HG03457 (cell line): ENCODE results near the gene CNNM3.

Source experiments
- ATAC-seq: cut with Tn5 transposase; IDR thresholded peaks from one replicate; pipeline ENCODE4 v1.9.1; 2021; ENCODE audit warnings: moderate number of reproducible peaks; ENCODE audit not compliant: unreplicated experiment

Gene CNNM3

GRCh38 chr2:96816836-96817702 lies 1.0 kb downstream of the CNNM3 start:
- ATAC-seq = no peak

GRCh38 chr2:96817882-96818281 lies 1.8 kb downstream of the CNNM3 start:
- no peak for ATAC-seq

DNA sequence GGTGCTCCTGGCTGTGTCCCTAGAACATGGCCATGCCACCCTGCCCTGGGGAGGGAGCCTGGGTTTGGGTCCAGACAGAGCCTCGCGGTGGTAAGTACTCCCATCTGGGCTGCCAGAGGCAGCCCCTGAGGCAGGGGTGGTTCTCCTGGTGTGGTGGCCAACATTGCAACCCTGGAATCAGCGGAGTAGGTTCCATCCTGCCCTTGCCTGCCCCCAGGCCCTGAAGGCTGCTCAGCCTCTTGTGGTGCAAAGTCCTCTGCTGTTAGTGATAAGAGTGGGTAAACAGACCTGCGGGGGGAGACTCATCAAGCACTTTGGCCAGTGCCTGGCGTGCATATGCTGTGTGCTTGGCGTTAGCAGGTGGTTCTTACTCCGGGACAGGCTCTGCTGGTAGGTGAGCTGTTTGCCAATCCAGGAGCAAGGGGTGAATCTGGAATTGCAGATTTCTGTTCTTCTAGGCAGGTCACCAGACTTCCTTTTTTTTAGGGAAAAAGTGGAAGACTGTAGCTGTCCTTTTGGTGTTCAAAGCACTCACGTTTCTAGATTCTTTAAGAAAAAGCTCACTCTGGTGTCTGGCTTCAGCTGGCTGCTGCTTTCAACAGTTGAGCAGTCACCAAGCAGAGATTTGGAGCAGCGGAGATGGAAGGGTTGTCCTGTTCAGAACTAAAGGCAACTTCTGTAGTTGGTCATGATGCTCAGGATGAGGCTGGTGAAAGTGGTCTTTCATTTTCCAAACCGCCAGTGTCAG lies 3.2 kb downstream of the CNNM3 start:
- no peak for ATAC-seq

- no peak for ATAC-seq
Observed at GRCh38 chr2:96819876-96820511, 3.9 kb downstream of the CNNM3 start.

- no peak for ATAC-seq
Observed at GRCh38 chr2:96821113-96821675, 5.1 kb downstream of the CNNM3 start.

DNA sequence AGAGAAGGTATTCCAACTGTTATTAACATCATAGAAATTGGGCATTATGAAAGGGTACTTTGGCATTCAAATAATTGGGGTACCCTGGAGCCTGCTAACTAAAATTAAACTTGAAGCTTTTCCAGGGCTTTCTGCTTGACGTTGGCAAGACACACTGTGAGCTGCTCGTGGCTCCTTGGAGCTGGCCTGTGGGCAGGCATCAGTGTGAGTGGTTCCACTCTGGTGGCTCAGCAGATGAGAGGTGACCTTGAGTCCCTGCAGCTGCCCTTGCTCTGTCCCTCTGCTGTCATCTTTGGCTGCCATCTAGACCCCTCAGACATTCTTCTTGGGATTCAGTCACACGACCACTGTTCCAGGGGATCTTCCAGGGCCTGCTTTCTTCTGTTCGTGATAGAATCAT lies 6.7 kb downstream of the CNNM3 start:
- no peak for ATAC-seq

GRCh38 chr2:96823198-96823597 lies 7.1 kb downstream of the CNNM3 start:
- no peak for ATAC-seq

DNA sequence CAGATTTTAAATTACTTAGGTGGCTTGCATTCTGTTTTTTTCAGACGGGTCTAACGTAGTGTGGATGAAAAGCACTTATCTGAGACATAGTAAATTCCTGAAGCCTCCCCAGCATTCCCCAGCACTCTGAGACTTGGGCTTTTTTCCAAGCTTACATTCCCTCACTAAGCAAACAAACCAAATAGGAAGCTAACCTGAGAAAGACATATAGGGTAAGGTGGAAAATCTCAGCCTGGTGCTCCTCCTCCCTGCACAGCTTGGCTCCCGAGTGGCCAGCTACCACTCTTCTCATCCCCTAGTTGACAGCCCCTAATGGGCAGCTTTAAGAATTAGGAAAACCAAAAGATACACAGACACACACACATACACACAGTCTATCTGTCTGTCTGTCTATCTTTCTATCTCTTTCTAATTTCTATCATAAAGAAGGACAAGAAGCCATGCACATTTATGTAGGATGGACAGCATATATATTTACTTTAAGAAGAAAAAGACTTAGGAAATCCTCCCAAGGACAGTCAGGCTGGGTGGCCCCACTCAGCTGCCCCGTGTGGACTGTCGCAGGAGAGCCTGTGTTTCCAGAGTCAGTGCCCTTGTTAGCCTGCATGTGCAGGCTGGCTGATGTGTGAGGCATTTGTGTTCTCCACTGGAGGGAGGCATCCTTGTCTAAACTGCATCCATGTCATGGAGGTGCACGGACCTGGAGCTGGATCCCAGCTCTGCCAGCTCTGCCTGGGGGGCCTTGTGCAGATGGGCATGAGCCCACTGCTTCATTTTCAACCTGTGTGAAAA lies 8.2 kb downstream of the CNNM3 start:
- no peak for ATAC-seq

DNA sequence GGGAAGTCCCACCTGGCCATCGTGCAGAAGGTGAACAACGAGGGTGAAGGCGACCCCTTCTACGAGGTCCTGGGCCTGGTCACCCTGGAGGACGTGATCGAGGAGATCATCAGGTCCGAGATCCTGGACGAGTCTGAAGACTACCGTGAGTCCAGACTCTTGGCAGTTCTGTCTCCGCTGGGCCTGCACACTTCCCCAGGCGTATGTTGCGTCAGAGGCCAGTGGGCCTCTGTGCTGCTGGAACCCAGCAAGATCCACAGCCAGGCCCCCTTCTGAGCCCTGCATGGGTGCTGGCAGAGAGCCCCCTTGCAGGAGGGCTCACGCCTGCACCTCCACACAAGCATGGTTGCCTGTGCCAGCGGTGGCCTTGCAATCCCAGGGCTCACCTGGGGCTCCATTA lies 9.0 kb downstream of the CNNM3 start:
- ATAC-seq = no peak

- ATAC-seq = no peak
Observed at GRCh38 chr2:96826546-96827278, 10.6 kb downstream of the CNNM3 start.

- no peak for ATAC-seq
Observed at GRCh38 chr2:96828436-96828835, 12.4 kb downstream of the CNNM3 start.

GRCh38 chr2:96828874-96829273 lies 12.8 kb downstream of the CNNM3 start:
- ATAC-seq = no peak

DNA sequence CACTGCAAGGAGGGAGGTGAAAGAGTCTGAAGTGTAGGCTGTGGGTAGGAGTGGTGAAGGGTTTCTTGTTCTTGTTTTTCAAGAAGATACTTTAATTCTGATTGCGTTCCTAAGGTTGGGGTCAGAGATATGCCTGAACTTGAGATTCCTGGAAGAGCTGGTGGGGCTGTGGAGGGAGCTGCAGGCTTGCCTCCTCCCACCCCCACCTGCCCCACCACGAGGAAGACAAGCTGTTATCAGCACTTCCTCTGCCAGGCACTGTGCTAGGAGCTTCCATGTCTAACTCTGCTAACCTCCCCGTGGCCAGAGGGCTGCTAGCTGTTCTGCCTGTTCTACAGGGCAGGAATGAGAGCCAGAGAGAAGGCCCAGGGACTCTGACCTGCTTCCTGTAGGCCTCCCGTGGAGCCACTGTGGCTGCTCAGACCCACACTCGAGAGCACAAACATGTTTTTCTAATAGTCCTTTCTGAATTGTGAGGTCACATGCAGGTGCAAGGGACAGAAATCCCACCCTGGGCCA lies 14.0 kb downstream of the CNNM3 start:
- no peak for ATAC-seq

- no peak for ATAC-seq
Observed at GRCh38 chr2:96831679-96832078, 15.6 kb downstream of the CNNM3 start.

GRCh38 chr2:96832408-96832753 lies 16.3 kb downstream of the CNNM3 start:
- no peak for ATAC-seq

GRCh38 chr2:96832754-96833507 lies 16.9 kb downstream of the CNNM3 start:
- no peak for ATAC-seq

DNA sequence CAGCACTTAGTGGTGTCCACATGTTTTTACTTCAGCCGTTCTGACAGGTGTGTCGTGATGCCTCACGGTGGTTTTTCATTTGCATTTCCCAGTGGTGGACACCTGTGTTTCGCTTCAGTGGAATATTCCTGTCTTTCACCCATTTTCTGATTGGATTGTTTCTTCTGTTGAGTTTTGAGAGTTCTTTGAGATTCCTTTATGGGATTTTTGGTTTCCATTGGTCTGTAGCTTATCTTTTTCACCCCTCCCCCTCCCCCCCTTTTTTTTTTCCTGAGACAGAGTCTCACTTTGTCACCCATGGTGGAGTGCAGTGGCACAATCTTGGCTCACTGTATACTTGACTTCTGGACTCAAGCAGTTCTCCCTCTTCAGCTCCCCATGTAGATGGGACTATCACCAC lies 19.8 kb downstream of the CNNM3 start:
- no peak for ATAC-seq

DNA sequence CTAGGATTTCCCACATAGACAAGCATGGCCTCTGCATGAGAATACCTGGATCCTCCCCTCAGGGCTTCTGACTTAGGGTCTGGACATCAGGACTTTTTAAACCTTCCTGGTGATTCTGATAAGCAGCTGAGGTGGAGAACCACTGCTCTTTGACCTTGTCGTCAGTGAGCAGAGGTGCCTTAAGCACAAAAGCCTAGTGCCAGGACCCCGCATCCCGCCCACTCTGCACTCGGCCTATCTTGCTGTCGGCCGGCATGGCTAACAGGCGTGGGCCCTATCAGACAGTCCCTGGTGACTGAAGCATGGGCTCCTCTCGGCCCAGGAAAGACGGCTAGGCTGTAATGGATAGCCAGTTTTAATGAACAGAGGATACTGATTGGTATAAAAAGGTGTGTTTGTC lies 21.5 kb downstream of the CNNM3 start:
- no peak for ATAC-seq
